ENCODE data around the gene ASS1. TPM values are rescaled to one million over a fixed set of nuclear protein-coding genes. Genes with fewer than 3 reads are reported as not detected.

ASS1 gene
- total RNA-seq, 3 donors from 2014 or later (not counting 1 experiment from before 2014, with no cell fraction given), result 1.3 TPM; not detected in 2

- no peaks in the 10 kb centered on the region for H3K36me3 Mint-ChIP-seq
- H3K27me3 Mint-ChIP-seq (ENCODE audit: low read depth in 2 of 2), result peaks cover 0 to 10% of the 10 kb centered on the region in 2 donors
- DNase-seq (no peak), ATAC-seq (no peak)
- Histone ChIP-seq H3K9me3 (ENCODE audit: control insufficient read depth, insufficient read depth, low read length) (peaks cover 4% of the 10 kb centered on the region), H3K27ac (ENCODE audit: low read length) (no peak overlapping the region), H3K4me1 (ENCODE audit: control insufficient read depth, insufficient read depth, low read length) (no peaks in the 10 kb centered on the region), H3K4me3 (ENCODE audit: low read length) (no peak overlapping the region), H3K27me3 (ENCODE audit: control insufficient read depth, insufficient read depth, low read length) (no peaks in the 10 kb centered on the region), H3K36me3 (ENCODE audit: control insufficient read depth, insufficient read depth, low read length) (no peaks in the 10 kb centered on the region)
- TF ChIP-seq CTCF (IDR thresholded peaks at IDR 0.05), result no peak
- 79% methylated on average over 6 of the region's 6 CpGs for WGBS (ENCODE audit: insufficient coverage)
- intact Hi-C loops (cut with micrococcal nuclease), result no loop called here
- no peaks in the 10 kb centered on the region for H3K9me3 Mint-ChIP-seq
- no peak overlapping the region for H3K4me3 Mint-ChIP-seq
- H3K4me1 Mint-ChIP-seq, result no peaks in the 10 kb centered on the region
- no peak overlapping the region for H3K27ac Mint-ChIP-seq
Observed at GRCh38 chr9:130548103-130548502, 103.3 kb downstream of the ASS1 start.

GRCh38 chr9:130549093-130549735, 104.5 kb downstream of the ASS1 start:
- intact Hi-C loops (cut with micrococcal nuclease), result no loop called here
- Histone ChIP-seq H3K4me3 (ENCODE audit: low read length) (no peak overlapping the region), H3K4me1 (ENCODE audit: control insufficient read depth, insufficient read depth, low read length) (no peaks in the 10 kb centered on the region), H3K9me3 (ENCODE audit: control insufficient read depth, insufficient read depth, low read length) (peaks cover 4% of the 10 kb centered on the region), H3K36me3 (ENCODE audit: control insufficient read depth, insufficient read depth, low read length) (no peaks in the 10 kb centered on the region), H3K27ac (ENCODE audit: low read length) (no peak overlapping the region), H3K27me3 (ENCODE audit: control insufficient read depth, insufficient read depth, low read length) (no peaks in the 10 kb centered on the region)
- peaks cover 0 to 5% of the 10 kb centered on the region in 2 donors for H3K27me3 Mint-ChIP-seq (ENCODE audit: low read depth in 2 of 2)
- 95% methylated on average over 3 of the region's 5 CpGs for WGBS (ENCODE audit: insufficient coverage)
- H3K36me3 Mint-ChIP-seq, result no peaks in the 10 kb centered on the region
- ATAC-seq, result no peak
- DNase-seq, result no peak
- no peaks in the 10 kb centered on the region for H3K4me1 Mint-ChIP-seq
- no peak for TF ChIP-seq CTCF (IDR thresholded peaks at IDR 0.05)
- H3K9me3 Mint-ChIP-seq, result no peaks in the 10 kb centered on the region
- H3K4me3 Mint-ChIP-seq, result no peak overlapping the region
- H3K27ac Mint-ChIP-seq, result no peak overlapping the region

Other genes starting within 250 kb of the ASS1 start
- not detected for gene HMCN2, start 179.2 kb upstream of the ASS1 start, total RNA-seq
- 10 to 100 TPM; 40.8 to 45.2 (median 41.3) TPM for gene FUBP3, start 134.6 kb downstream of the ASS1 start, total RNA-seq
- under 1 TPM in 2 of 3 donors, not detected in 1; 0.09 to 0.15 TPM for gene PRDM12, start 219.6 kb downstream of the ASS1 start, total RNA-seq
- gene EXOSC2, start 248.8 kb downstream of the ASS1 start, total RNA-seq, result 10 to 100 TPM; 40.7 to 49.0 (median 47.1) TPM